Measurements from ENCODE around the gene APOBR.

Gene APOBR

GRCh38 chr16:28548306-28548802 lies 53.9 kb downstream of the APOBR start:
- TF ChIP-seq TAF1 (IDR thresholded peaks at IDR 0.05; ENCODE audit: low read depth, low read length) (no peak), SPI1 (IDR thresholded peaks at IDR 0.05; ENCODE audit: low read depth, low read length) (no peak), POLR2AphosphoS5 (IDR thresholded peaks at IDR 0.05; ENCODE audit: low read depth, low read length) (no peak)
- FAIRE-seq (no peak), DNase-seq (ENCODE audit: insufficient read length, low spot score) (no peak)
